ENCODE data around the gene AOAH. TPM values are rescaled to one million over a fixed set of nuclear protein-coding genes. Genes with fewer than 3 reads are reported as not detected.

Gene AOAH, protein sequence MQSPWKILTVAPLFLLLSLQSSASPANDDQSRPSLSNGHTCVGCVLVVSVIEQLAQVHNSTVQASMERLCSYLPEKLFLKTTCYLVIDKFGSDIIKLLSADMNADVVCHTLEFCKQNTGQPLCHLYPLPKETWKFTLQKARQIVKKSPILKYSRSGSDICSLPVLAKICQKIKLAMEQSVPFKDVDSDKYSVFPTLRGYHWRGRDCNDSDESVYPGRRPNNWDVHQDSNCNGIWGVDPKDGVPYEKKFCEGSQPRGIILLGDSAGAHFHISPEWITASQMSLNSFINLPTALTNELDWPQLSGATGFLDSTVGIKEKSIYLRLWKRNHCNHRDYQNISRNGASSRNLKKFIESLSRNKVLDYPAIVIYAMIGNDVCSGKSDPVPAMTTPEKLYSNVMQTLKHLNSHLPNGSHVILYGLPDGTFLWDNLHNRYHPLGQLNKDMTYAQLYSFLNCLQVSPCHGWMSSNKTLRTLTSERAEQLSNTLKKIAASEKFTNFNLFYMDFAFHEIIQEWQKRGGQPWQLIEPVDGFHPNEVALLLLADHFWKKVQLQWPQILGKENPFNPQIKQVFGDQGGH
- 1 to 10 TPM in 3 of 4 donors, under 1 TPM in 1; 0.17 to 1.8 (median 1.6) TPM for total RNA-seq

DNA sequence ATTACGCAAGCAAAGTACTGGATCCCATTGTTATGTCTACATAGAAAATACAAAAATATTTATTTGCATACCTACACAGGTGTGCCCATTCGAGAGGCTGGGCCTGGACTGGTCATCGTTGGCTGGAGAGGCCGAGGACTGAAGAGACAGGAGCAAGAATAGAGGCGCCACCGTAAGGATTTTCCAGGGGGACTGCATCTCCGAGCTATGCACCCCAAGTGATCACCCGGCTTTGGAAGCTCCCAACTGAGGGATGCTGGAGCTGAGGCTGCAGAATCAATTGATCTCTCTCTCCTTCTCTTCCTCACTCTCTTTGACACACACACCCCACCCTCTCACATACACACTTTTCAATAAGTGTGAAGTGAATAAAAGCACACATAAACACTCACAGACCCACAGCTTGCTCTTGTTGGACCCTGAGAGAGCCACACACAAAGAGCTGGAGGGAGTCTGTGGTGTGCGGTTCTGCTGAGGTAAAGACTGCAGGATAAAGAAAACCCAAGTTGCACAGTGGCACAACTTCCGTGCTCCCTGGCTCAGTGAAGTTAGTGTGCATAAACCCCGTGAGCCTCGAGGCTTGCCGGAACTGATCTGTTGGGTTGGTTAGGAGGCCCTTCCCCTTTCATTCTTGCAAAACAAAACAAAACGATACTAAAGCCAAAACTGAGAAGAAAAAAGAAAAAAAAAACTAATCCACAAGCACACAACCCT is at the start of gene AOAH:
Gene AOAH (minus strand): TSS at position 544 of the 714 bp plus-strand sequence. CDS start 346 bp downstream, at position 198.
- no peak within 1 kb of the TSS for H3K27ac ChIP-seq
- no peak for TF ChIP-seq POLR2A (IDR thresholded peaks at IDR 0.05)
- no peak for TF ChIP-seq CTCF (IDR thresholded peaks at IDR 0.05 in 4 of 5, conservative IDR thresholded peaks at IDR 0.05 in 1 of 5)
- ATAC-seq (no peak), DNase-seq (peak; percentile 39 to 53)
- intact Hi-C loops (cut with DNase I; ENCODE audit: low total_unique reads), result no loop called here
- H3K4me1 ChIP-seq, result no peaks in the 10 kb centered on the region
- in situ Hi-C loops (cut with MboI; ENCODE audit: low sequenced_read_pairs in 4 of 4), result no loop called here
- no peak within 1 kb of the TSS for H3K4me3 ChIP-seq
- H3K36me3 ChIP-seq, result no peaks in the 10 kb centered on the region
- no peaks in the 10 kb centered on the region for H3K9me3 ChIP-seq
- no peaks in the 10 kb centered on the region for H3K27me3 ChIP-seq

DNA sequence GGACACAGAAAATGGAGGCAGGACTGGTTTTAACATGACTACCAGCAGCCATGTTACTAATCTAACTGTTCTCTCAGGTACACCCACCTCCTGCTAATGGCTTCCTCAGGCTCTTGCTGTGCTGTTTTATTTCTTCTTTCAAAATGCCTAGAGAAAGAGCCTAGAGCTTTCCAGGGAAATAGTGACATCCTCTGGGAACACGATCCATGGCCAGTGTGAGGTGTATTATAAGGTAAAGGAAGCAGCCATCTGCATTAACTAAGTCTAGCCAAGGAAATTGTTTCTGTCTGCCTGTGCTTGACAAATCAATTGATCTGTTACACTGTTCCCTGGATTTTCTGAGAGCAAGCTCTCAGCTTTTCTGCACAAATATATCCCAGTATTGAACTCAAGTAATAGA is 42.2 kb upstream of the AOAH start:
- in situ Hi-C loops (cut with MboI; ENCODE audit: low sequenced_read_pairs in 4 of 4) (no loop called here), intact Hi-C loops (cut with DNase I; ENCODE audit: low total_unique reads) (no loop called here)
- TF ChIP-seq CTCF (IDR thresholded peaks at IDR 0.05 in 4 of 5, conservative IDR thresholded peaks at IDR 0.05 in 1 of 5), result no peak
- TF ChIP-seq POLR2A (IDR thresholded peaks at IDR 0.05), result no peak

DNA sequence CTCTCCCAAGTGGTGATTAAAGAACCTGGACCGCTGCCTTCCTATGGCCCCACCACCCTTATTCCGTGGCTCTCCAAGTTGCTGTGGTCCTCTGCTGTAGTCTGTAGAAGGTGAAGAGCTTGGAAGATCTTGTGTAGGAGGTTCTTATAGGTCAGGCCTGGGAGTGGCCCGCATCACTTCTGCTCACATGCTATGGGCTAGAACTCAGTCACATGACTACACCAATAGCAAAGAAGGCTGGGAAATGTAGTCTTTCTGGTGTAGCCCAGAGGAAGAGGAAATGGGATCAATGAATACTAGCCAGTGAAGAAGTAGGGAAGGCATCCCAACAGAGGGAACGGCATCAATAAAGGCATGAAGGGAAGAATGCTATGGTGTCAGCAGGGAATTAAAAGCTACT is 41.3 kb upstream of the AOAH start:
- in situ Hi-C loops (cut with MboI; ENCODE audit: low sequenced_read_pairs in 4 of 4), result no loop called here
- TF ChIP-seq POLR2A (IDR thresholded peaks at IDR 0.05) (no peak), CTCF (IDR thresholded peaks at IDR 0.05 in 4 of 5, conservative IDR thresholded peaks at IDR 0.05 in 1 of 5) (no peak)
- H3K9me3 ChIP-seq, result no peaks in the 10 kb centered on the region
- no peaks in the 10 kb centered on the region for H3K36me3 ChIP-seq
- ATAC-seq, result no peak
- no peaks in the 10 kb centered on the region for H3K27me3 ChIP-seq
- intact Hi-C loops (cut with DNase I; ENCODE audit: low total_unique reads), result no loop called here
- no peak overlapping the region for H3K27ac ChIP-seq
- DNase-seq, result no peak
- H3K4me1 ChIP-seq, result no peaks in the 10 kb centered on the region
- no peak overlapping the region for H3K4me3 ChIP-seq

More for the DNA sequence above, 42.2 kb upstream of the AOAH start:
- no peak for DNase-seq
- no peak for ATAC-seq
- Histone ChIP-seq H3K4me1 (no peaks in the 10 kb centered on the region), H3K27ac (no peak overlapping the region), H3K27me3 (no peaks in the 10 kb centered on the region), H3K36me3 (no peaks in the 10 kb centered on the region), H3K4me3 (no peak overlapping the region), H3K9me3 (no peaks in the 10 kb centered on the region)

DNA sequence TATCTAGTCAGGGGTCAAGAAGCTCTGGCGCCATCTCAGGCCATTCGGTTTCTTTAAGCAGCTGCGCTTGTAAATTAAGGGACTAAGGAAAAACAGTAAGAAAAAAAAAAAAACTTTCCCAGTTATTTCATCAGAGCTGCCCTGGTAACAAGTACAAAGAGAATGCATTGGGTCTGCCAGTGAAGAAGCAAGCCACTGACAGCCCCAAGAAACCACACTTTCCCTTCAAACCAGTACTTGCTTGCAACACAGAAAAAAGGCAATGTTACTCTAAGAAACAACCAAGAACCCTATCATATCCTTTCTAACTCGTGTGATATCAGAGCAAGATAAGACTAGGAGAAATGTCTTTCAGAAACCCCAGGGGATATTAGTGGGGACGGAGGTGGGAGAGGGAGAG is 40.6 kb upstream of the AOAH start:
- no peaks in the 10 kb centered on the region for H3K36me3 ChIP-seq
- in situ Hi-C loops (cut with MboI; ENCODE audit: low sequenced_read_pairs in 4 of 4), result no loop called here
- intact Hi-C loops (cut with DNase I; ENCODE audit: low total_unique reads), result no loop called here
- no peak overlapping the region for H3K27ac ChIP-seq
- no peaks in the 10 kb centered on the region for H3K27me3 ChIP-seq
- H3K9me3 ChIP-seq, result no peaks in the 10 kb centered on the region
- ATAC-seq (no peak), DNase-seq (no peak)
- TF ChIP-seq POLR2A (IDR thresholded peaks at IDR 0.05) (no peak), CTCF (IDR thresholded peaks at IDR 0.05 in 4 of 5, conservative IDR thresholded peaks at IDR 0.05 in 1 of 5) (no peak)
- H3K4me1 ChIP-seq, result no peaks in the 10 kb centered on the region
- no peak overlapping the region for H3K4me3 ChIP-seq
